Cardiac fibroblast (primary cell): ENCODE measurements around the gene SEMA5B.

ENCODE experiments used
- DNase-seq, 2 donors: peaks; one replicate each; pipeline versions ENCODE4 v3.0.0 to v3.0.0-alpha.2; 2010; ENCODE audit warnings: low read depth in 2 of 2
- H3K4me3 ChIP-seq, 2 donors: replicated peaks in 1 of 2; 1 replicate in 1 of 2; 2 replicates in 1 of 2; pipeline ENCODE4 v1.5.1; 2011; ENCODE audit warnings: low read depth in 2 of 2, low read length in 2 of 2, mild to moderate bottlenecking in 2 of 2, moderate library complexity in 1 of 2
- TF ChIP-seq, protein P1 (sequence below): IDR thresholded peaks from one replicate; pipeline ENCODE4 v1.5.1; 2011; ENCODE audit warnings: low read depth, mild to moderate bottlenecking, low read length, inconsistent platforms

SEMA5B gene

DNA sequence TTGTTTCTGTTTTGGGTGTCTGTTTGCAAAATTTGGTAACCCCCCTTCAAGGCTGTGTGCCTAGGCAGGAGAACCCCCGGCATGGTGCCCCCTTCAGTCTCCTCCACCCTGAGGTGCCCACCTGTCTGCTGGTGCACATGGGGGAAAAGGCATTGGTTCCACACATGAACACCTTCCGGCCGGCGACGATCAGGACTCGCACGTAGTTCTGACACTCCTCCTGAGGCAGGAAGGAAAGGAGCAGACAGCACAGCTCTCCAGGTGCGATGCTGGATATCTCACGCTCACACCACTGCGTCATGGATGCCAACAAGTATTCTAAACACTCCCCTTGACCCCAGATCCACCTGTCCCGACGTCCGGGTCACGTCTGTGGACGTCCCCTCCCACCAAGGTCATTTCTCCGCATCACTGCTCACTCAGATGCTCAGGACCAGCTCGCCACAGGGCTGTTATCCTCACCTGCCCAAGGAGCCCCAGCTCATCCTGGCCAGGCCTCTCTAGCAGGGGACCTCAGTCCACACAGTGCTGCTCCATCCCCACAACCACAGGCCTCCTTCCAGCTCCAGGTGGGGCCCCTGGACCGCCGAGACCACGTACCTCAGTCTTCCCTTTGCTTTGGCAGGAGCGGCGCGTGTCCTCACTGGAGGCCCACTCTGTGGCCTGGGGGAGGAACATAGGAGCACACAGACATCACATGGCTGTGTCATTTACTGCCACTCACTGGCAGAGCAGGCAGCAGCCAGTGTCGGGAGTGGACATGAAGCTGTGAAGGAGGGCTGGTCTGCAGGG is 99.0 kb downstream of the SEMA5B start:
- H3K4me3 ChIP-seq = no peak overlapping the region
- TF ChIP-seq, protein P1, sequence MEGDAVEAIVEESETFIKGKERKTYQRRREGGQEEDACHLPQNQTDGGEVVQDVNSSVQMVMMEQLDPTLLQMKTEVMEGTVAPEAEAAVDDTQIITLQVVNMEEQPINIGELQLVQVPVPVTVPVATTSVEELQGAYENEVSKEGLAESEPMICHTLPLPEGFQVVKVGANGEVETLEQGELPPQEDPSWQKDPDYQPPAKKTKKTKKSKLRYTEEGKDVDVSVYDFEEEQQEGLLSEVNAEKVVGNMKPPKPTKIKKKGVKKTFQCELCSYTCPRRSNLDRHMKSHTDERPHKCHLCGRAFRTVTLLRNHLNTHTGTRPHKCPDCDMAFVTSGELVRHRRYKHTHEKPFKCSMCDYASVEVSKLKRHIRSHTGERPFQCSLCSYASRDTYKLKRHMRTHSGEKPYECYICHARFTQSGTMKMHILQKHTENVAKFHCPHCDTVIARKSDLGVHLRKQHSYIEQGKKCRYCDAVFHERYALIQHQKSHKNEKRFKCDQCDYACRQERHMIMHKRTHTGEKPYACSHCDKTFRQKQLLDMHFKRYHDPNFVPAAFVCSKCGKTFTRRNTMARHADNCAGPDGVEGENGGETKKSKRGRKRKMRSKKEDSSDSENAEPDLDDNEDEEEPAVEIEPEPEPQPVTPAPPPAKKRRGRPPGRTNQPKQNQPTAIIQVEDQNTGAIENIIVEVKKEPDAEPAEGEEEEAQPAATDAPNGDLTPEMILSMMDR = no peak
- DNase-seq = no peak

DNA sequence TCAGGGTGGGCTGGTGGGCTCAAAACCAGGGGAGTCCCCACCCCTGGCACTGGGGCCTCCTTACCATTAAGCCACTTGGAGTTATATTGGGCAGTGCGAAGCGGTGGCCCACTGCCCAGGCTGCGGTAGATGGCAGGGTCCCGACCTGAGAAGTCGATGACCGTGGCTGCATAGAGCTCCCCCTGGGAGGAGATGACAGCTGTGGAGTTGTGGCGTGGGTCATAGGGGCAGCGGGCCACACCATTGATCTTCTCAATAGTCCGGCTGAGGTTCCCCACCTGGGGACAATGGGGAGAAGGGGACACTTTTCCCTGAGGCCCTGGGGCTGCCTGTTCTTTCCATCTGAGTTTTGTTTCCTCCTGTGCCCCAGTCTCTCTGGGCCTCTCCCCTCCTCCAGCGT is 99.8 kb downstream of the SEMA5B start:
- no peak overlapping the region for H3K4me3 ChIP-seq
- TF ChIP-seq, protein P1 = no peak
- no peak for DNase-seq

DNA sequence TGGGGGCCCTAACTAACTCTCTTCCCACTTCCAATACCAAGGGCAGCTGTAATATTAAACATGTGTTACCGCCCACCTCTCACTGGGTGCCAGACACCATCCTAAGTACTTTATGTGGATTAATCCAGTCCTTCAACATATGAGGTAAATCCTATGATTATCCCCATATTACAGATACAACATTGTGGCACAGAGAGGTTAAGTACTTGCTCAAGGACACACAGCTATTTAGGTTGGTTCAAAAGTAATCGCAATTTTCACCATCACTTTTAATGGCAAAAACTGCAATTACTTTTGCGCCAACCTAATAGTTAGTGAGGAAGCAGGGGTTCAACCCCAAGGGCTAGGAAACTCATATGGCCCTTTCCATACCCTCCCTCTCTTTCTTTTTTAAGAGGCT is 100.8 kb downstream of the SEMA5B start:
- TF ChIP-seq, protein P1 = no peak
- no peak for DNase-seq
- no peak overlapping the region for H3K4me3 ChIP-seq

DNA sequence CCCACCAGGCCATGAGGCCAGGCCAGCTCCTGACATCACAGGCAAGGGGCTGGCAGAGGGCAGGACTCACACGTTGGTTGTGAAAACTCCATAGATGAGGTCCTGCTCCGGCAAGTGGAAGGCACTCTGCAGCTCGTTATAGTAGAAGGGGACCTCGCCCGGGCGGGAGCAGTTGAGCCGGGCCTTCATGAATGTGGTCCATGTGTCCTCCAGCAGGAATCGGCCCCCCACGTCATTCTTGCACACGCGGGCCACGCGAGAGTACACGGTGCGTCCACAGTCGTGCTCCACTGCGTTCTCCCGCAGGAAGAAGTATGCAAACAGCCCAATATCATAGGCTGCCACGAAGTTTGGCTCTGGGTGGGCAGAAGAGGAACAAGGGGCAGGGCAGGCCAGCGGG is 101.2 kb downstream of the SEMA5B start:
- H3K4me3 ChIP-seq = no peak overlapping the region
- DNase-seq = no peak
- TF ChIP-seq, protein P1 = no peak

DNA sequence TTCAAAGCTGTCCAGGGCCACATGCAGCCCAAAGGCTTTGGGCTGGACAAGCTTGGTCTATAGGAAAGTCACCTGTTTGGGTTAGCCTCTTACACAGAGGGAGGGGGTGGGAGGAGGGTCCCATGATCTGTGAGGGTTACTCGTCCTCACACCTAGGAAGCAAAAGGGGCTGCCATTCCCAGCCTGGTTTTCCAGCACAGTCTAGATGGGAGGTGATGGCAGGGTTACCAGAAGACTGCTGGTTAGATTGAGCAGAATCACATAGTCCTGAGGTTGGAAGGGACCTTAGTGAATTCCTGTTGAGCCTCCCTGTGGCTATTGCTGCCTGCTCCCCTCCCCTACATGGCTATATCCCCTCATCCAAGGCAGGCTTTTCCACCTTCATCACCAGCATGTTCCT is 101.8 kb downstream of the SEMA5B start:
- TF ChIP-seq, protein P1 = no peak
- DNase-seq = no peak

DNA sequence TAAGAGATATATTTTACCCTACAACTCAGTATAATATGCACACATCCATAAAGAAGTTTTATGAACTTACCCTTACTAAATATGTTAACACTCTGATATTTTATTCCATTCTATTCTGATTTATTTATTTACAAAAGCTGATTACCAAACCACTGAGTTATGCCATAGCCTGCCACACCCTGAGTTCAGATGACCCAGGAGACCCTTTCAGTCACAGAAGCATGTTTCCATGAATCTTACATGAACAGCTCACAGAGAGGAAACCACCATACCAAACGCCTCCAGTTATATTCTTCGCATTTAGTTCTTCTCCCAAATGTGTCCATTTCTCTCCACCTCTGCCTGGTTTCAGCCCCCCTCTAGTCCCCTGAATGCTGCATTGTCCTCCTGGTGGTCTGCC is 103.5 kb downstream of the SEMA5B start:
- no peak for DNase-seq
- TF ChIP-seq, protein P1 = no peak
- no peak overlapping the region for H3K4me3 ChIP-seq

More for the DNA sequence above, 101.8 kb downstream of the SEMA5B start:
- no peak overlapping the region for H3K4me3 ChIP-seq

DNA sequence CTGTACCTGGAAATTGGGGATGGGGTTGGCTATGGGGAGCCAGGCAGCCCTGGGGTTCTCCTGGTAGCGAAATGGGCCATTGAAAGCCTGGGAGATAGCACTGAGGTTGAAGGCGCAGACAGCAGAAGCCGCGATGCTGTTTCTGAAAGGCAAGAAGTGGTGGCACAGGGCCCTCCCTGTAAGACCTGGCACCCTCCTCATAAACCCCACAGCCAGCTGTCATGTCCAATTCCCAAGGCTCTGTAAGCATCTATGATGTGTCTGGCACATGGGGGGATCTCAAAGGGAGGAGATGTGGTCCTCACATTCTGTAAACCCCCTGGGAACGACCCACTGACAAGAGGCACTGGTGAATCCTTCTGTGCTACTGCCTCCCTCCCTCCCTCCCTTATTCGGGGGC is 104.0 kb downstream of the SEMA5B start:
- H3K4me3 ChIP-seq = no peak overlapping the region
- TF ChIP-seq, protein P1 = no peak
- no peak for DNase-seq
